ENCODE measurements around the gene MATCAP1. TPM values are rescaled to one million over a fixed set of nuclear protein-coding genes. Genes with fewer than 3 reads are reported as not detected.

Gene MATCAP1
- polyA plus RNA-seq, 2 of the 4 experiments (the other 2 are of a cell fraction), result 7.5 to 20.8 TPM

DNA sequence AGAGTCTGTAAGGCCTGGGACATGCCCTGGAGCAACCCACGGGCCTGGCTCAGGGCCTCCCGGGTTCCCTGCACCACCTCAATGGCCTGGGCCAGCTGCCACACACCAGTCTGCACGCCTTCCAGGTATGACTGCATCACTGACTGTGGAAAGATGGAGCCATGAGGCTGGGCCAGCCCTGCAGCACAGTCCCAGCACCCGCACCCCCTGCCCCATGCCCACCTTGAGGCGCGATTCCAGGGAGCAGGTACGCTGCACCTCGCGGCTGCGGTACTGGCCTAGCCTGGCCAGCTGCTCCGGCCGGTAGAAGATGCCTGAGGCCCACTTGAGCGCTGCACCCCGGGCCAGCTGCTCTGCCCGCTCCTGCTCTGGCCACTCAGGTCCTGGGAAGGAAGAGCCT is 5.0 kb upstream of the MATCAP1 start:
- H3K4me3 ChIP-seq, result no peak overlapping the region
- no peaks in the 10 kb centered on the region for H3K9me3 ChIP-seq
- no peak overlapping the region for H3K4me2 ChIP-seq
- H3K4me1 ChIP-seq, result peaks cover 29% of the 10 kb centered on the region
- DNase-seq (ENCODE audit: low read depth in 1 of 2, low spot score in 1 of 2), result no peak
- ChIA-PET POLR2A (no interaction called here), CTCF (interaction anchor here (0.8 to 10.7 kb wide), 9 partner anchors 9 to 235 kb away, joined by 3 to 162 read pairs (median 6); partner anchors contain the start of genes ELMO3, FBXL8, KCTD19 and LRRC36)
- no peak for ATAC-seq
- 89% methylated on average over 8 of the region's 15 CpGs for WGBS (ENCODE audit: missing lambda C conversion rate)
- no peak for FAIRE-seq
- TF ChIP-seq HOXA7 (CRISPR knock-in tag; IDR thresholded peaks at IDR 0.05), result no peak
- TF ChIP-seq ESRRA (IDR thresholded peaks at IDR 0.05; ENCODE audit: borderline replicate concordance, low read length), result no peak
- TF ChIP-seq RNF2 (IDR thresholded peaks at IDR 0.05; ENCODE audit: borderline replicate concordance, low read depth), result no peak
- TF ChIP-seq RAD21 (conservative IDR thresholded peaks at IDR 0.05 in 1 of 2, IDR thresholded peaks at IDR 0.05 in 1 of 2), result no peak
- no peak for TF ChIP-seq POLR2A (IDR thresholded peaks at IDR 0.05; ENCODE audit: low read length)
- no peak for TF ChIP-seq MYC (IDR thresholded peaks at IDR 0.05; ENCODE audit: borderline replicate concordance, low read length)
- no peak for TF ChIP-seq FOSL2 (IDR thresholded peaks at IDR 0.05)
- TF ChIP-seq FOSL2 (CRISPR knock-in tag; IDR thresholded peaks at IDR 0.05), result no peak
- no peak for TF ChIP-seq ZNF302 (CRISPR knock-in tag; IDR thresholded peaks at IDR 0.05)
- no peak for TF ChIP-seq CBX2 (IDR thresholded peaks at IDR 0.05; ENCODE audit: borderline replicate concordance, low read depth)
- TF ChIP-seq JUN (IDR thresholded peaks at IDR 0.05), result no peak
- no peak for TF ChIP-seq HOXB5 (CRISPR knock-in tag; IDR thresholded peaks at IDR 0.05)
- TF ChIP-seq, protein P1, sequence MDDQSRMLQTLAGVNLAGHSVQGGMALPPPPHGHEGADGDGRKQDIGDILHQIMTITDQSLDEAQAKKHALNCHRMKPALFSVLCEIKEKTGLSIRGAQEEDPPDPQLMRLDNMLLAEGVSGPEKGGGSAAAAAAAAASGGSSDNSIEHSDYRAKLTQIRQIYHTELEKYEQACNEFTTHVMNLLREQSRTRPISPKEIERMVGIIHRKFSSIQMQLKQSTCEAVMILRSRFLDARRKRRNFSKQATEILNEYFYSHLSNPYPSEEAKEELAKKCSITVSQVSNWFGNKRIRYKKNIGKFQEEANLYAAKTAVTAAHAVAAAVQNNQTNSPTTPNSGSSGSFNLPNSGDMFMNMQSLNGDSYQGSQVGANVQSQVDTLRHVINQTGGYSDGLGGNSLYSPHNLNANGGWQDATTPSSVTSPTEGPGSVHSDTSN (IDR thresholded peaks at IDR 0.05), result no peak
- no peak for TF ChIP-seq TP53 (CRISPR knock-in tag; IDR thresholded peaks at IDR 0.05)
- no peak for TF ChIP-seq KDM1A (IDR thresholded peaks at IDR 0.05; ENCODE audit: low read depth)
- TF ChIP-seq, protein P2, sequence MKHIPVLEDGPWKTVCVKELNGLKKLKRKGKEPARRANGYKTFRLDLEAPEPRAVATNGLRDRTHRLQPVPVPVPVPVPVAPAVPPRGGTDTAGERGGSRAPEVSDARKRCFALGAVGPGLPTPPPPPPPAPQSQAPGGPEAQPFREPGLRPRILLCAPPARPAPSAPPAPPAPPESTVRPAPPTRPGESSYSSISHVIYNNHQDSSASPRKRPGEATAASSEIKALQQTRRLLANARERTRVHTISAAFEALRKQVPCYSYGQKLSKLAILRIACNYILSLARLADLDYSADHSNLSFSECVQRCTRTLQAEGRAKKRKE (CRISPR knock-in tag; IDR thresholded peaks at IDR 0.05; ENCODE audit: low read depth), result no peak
- TF ChIP-seq FOXS1 (CRISPR knock-in tag; IDR thresholded peaks at IDR 0.05), result no peak
- TF ChIP-seq, protein P3, sequence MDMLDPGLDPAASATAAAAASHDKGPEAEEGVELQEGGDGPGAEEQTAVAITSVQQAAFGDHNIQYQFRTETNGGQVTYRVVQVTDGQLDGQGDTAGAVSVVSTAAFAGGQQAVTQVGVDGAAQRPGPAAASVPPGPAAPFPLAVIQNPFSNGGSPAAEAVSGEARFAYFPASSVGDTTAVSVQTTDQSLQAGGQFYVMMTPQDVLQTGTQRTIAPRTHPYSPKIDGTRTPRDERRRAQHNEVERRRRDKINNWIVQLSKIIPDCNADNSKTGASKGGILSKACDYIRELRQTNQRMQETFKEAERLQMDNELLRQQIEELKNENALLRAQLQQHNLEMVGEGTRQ (IDR thresholded peaks at IDR 0.05), result no peak
- H3K27ac ChIP-seq, result no peak overlapping the region

DNA sequence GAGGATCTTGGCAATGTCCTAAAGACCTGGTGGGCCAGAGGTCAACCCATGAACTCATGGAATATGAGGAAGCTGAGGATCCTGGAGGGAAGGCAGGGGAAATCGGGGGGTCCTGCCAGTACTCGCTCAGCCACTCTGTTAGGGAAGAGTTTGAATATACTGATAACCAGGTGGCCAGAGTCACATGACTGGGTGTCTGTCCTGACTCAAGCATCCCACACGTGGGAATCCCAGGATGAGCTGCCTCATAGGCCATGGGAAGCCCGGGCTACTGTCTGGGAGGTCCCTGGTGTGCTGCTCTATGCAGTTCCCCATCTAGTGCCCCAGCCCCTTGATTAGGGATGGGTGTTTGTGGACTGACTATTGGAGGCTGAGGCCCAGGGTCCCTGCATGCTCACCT is 4.6 kb upstream of the MATCAP1 start:
- FAIRE-seq, result no peak
- Histone ChIP-seq H3K4me1 (peaks cover 25% of the 10 kb centered on the region), H3K27ac (no peak overlapping the region), H3K4me3 (no peak overlapping the region), H3K9me3 (no peaks in the 10 kb centered on the region), H3K4me2 (no peak overlapping the region)
- TF ChIP-seq CBX2 (IDR thresholded peaks at IDR 0.05; ENCODE audit: borderline replicate concordance, low read depth), result no peak
- no peak for TF ChIP-seq FOSL2 (IDR thresholded peaks at IDR 0.05)
- TF ChIP-seq FOSL2 (CRISPR knock-in tag; IDR thresholded peaks at IDR 0.05), result no peak
- TF ChIP-seq, protein P3 (IDR thresholded peaks at IDR 0.05), result peak; percentile 8; the same call in 1 of the 2 replicates
- WGBS (ENCODE audit: missing lambda C conversion rate), result 56% methylated on average over 4 of the region's 4 CpGs
- ATAC-seq, result no peak
- no peak for DNase-seq (ENCODE audit: low read depth in 1 of 2, low spot score in 1 of 2)
- POLR2A ChIA-PET, result no interaction called here
- CTCF ChIA-PET, result interaction anchor here (1.2 to 10.7 kb wide), 9 partner anchors 10 to 234 kb away, joined by 3 to 162 read pairs (median 7); partner anchors contain the start of genes ELMO3, FBXL8, KCTD19 and LRRC36

DNA sequence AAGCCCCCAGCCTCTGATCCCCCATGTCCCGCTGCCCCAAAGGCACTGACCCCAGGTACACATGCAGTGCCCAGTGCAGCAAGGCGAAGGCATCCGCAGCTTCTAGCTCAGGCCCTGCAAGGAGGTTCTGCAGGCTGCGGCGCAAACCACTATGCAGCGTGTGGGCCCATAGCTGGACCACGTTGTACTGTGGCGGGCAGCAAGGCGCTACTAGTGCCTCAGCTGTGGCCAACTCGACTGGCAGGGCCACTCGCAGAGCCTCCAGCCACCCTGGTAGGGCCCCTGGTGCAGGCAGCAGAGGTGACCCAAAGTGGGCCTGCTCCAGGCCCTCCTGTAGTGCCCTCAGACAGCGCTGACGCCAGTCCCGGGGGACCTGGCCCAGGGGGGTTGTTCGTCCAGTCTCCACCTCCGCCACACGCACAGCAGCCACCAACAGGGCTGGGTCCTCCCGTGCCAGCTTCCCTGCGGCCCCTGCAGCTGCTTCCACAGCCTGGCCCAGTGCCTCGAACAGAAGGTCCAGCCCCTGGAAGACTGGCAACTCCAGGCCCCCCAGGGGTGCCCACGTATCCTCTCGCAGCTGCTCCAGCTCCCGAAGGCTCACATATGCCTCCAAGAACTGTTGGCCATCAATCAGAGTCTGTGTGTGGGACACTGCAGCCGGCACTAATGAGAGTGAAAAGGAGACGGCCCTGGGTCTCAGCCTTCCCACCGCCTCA is 3.6 kb upstream of the MATCAP1 start:
- 76% methylated on average over 22 of the region's 26 CpGs for WGBS (ENCODE audit: missing lambda C conversion rate)
- FAIRE-seq, result no peak
- ChIA-PET CTCF (interaction anchor here (0.6 to 10.7 kb wide), 17 partner anchors 11 to 292 kb away, joined by 3 to 162 read pairs (median 5); partner anchors contain the start of genes ELMO3, FBXL8, NOL3 and TRADD), POLR2A (no interaction called here)
- TF ChIP-seq ESRRA (IDR thresholded peaks at IDR 0.05; ENCODE audit: borderline replicate concordance, low read length), result no peak
- no peak for TF ChIP-seq RCOR1 (IDR thresholded peaks at IDR 0.05; ENCODE audit: low read depth, low read length)
- TF ChIP-seq JUN (IDR thresholded peaks at IDR 0.05), result no peak
- no peak for TF ChIP-seq CBX8 (IDR thresholded peaks at IDR 0.05)
- no peak for TF ChIP-seq SMC3 (IDR thresholded peaks at IDR 0.05)
- no peak for TF ChIP-seq KDM1A (IDR thresholded peaks at IDR 0.05; ENCODE audit: low read depth)
- Histone ChIP-seq H3K4me1 (peaks cover 29% of the 10 kb centered on the region), H3K4me3 (no peak overlapping the region), H3K4me2 (no peak overlapping the region), H3K27ac (no peak overlapping the region), H3K9me3 (no peaks in the 10 kb centered on the region)
- no peak for ATAC-seq
- DNase-seq (ENCODE audit: low read depth in 1 of 2, low spot score in 1 of 2), result no peak
